ENCODE data around the gene WDR35. TPM values are rescaled to one million over a fixed set of nuclear protein-coding genes. Genes with fewer than 3 reads are reported as not detected.

Gene WDR35
- total and polyA plus RNA-seq, 4 donors: 0.97 to 3.8 (median 1.6) TPM

- Histone ChIP-seq H3K4me1 (ENCODE audit: control insufficient read depth in 4 of 4, insufficient read depth in 4 of 4, low read length in 3 of 4) (no peaks in the 10 kb centered on the region), H3K27ac (ENCODE audit: low read depth in 1 of 2, low read length in 2 of 2) (no peak overlapping the region), H3K9me3 (ENCODE audit: control insufficient read depth in 4 of 4, low read length in 3 of 4) (no peaks in the 10 kb centered on the region), H3K27me3 (ENCODE audit: control insufficient read depth in 4 of 4, insufficient read depth in 4 of 4, low read length in 3 of 4) (no peaks in the 10 kb centered on the region), H3K9ac (ENCODE audit: low read depth in 1 of 2, low read length in 2 of 2) (no peak overlapping the region), H3K4me3 (ENCODE audit: low read depth in 1 of 3, low read length in 3 of 3) (no peak overlapping the region), H3K36me3 (ENCODE audit: control insufficient read depth in 4 of 4, insufficient read depth in 3 of 4, low read depth in 1 of 4, low read length in 3 of 4) (peaks cover 0 to 2% (median 2%) of the 10 kb centered on the region in 4 donors)
- WGBS: 96% methylated on average over 8 of the region's 8 CpGs
- DNase-seq (ENCODE audit: low spot score): no peak
- no peak for TF ChIP-seq GABPA (IDR thresholded peaks at IDR 0.05 in 1 of 2, conservative IDR thresholded peaks at IDR 0.05 in 1 of 2)
- no peak for TF ChIP-seq SP1 (IDR thresholded peaks at IDR 0.05)
- no peak for TF ChIP-seq FOXA2 (IDR thresholded peaks at IDR 0.05)
- no peak for TF ChIP-seq YY1 (IDR thresholded peaks at IDR 0.05)
These were observed 16.4 kb downstream of the WDR35 start for GRCh38 chr2:19973466-19973865.

DNA sequence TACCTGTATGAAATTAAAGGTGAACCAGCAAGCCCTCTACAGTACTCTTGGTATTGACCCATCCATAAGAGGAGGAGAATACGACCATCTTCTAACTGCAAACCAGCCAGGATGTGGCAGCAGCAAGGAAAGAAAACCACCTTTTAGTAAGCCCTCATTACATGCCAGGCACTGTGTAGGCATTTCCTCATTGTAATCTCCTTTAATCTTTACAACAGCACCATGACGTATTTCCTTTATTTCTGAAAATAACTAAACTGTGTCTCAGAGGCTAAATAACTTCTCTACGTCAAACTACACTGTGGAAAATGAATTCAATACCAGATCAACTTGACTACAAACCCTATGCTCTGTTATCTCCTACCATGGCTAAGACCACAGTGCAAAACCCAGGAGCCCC lies 18.2 kb downstream of the WDR35 start:
- no peaks in the 10 kb centered on the region for H3K27me3 ChIP-seq (ENCODE audit: control insufficient read depth in 4 of 4, insufficient read depth in 4 of 4, low read length in 3 of 4)
- no peak overlapping the region for H3K4me3 ChIP-seq (ENCODE audit: low read depth in 1 of 3, low read length in 3 of 3)
- H3K9me3 ChIP-seq (ENCODE audit: control insufficient read depth in 4 of 4, low read length in 3 of 4): no peaks in the 10 kb centered on the region
- H3K4me1 ChIP-seq (ENCODE audit: control insufficient read depth in 4 of 4, insufficient read depth in 4 of 4, low read length in 3 of 4): no peaks in the 10 kb centered on the region
- TF ChIP-seq, protein P1, sequence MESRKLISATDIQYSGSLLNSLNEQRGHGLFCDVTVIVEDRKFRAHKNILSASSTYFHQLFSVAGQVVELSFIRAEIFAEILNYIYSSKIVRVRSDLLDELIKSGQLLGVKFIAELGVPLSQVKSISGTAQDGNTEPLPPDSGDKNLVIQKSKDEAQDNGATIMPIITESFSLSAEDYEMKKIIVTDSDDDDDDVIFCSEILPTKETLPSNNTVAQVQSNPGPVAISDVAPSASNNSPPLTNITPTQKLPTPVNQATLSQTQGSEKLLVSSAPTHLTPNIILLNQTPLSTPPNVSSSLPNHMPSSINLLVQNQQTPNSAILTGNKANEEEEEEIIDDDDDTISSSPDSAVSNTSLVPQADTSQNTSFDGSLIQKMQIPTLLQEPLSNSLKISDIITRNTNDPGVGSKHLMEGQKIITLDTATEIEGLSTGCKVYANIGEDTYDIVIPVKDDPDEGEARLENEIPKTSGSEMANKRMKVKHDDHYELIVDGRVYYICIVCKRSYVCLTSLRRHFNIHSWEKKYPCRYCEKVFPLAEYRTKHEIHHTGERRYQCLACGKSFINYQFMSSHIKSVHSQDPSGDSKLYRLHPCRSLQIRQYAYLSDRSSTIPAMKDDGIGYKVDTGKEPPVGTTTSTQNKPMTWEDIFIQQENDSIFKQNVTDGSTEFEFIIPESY (IDR thresholded peaks at IDR 0.05): no peak
- TF ChIP-seq RAD21 (IDR thresholded peaks at IDR 0.05) (no peak), SP1 (IDR thresholded peaks at IDR 0.05) (no peak), CTCF (IDR thresholded peaks at IDR 0.05; ENCODE audit: low read depth, low read length, missing input control) (no peak), EGR1 (IDR thresholded peaks at IDR 0.05; ENCODE audit: low read depth in 2 of 2) (no peak), TAF1 (conservative IDR thresholded peaks at IDR 0.05) (no peak), RXRA (IDR thresholded peaks at IDR 0.05) (no peak), YY1 (IDR thresholded peaks at IDR 0.05) (no peak), NR2F2 (IDR thresholded peaks at IDR 0.05) (no peak), FOXA2 (IDR thresholded peaks at IDR 0.05) (no peak), HNF4G (IDR thresholded peaks at IDR 0.05) (no peak)
- TF ChIP-seq, protein P2, sequence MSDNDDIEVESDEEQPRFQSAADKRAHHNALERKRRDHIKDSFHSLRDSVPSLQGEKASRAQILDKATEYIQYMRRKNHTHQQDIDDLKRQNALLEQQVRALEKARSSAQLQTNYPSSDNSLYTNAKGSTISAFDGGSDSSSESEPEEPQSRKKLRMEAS (IDR thresholded peaks at IDR 0.05): no peak
- TF ChIP-seq, protein P3, sequence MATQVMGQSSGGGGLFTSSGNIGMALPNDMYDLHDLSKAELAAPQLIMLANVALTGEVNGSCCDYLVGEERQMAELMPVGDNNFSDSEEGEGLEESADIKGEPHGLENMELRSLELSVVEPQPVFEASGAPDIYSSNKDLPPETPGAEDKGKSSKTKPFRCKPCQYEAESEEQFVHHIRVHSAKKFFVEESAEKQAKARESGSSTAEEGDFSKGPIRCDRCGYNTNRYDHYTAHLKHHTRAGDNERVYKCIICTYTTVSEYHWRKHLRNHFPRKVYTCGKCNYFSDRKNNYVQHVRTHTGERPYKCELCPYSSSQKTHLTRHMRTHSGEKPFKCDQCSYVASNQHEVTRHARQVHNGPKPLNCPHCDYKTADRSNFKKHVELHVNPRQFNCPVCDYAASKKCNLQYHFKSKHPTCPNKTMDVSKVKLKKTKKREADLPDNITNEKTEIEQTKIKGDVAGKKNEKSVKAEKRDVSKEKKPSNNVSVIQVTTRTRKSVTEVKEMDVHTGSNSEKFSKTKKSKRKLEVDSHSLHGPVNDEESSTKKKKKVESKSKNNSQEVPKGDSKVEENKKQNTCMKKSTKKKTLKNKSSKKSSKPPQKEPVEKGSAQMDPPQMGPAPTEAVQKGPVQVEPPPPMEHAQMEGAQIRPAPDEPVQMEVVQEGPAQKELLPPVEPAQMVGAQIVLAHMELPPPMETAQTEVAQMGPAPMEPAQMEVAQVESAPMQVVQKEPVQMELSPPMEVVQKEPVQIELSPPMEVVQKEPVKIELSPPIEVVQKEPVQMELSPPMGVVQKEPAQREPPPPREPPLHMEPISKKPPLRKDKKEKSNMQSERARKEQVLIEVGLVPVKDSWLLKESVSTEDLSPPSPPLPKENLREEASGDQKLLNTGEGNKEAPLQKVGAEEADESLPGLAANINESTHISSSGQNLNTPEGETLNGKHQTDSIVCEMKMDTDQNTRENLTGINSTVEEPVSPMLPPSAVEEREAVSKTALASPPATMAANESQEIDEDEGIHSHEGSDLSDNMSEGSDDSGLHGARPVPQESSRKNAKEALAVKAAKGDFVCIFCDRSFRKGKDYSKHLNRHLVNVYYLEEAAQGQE (IDR thresholded peaks at IDR 0.05): no peak
- TF ChIP-seq, protein P4, sequence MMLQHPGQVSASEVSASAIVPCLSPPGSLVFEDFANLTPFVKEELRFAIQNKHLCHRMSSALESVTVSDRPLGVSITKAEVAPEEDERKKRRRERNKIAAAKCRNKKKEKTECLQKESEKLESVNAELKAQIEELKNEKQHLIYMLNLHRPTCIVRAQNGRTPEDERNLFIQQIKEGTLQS (IDR thresholded peaks at IDR 0.05): no peak
- no peak overlapping the region for H3K9ac ChIP-seq (ENCODE audit: low read depth in 1 of 2, low read length in 2 of 2)
- peaks cover 0 to 2% (median 1%) of the 10 kb centered on the region in 4 donors for H3K36me3 ChIP-seq (ENCODE audit: control insufficient read depth in 4 of 4, insufficient read depth in 3 of 4, low read depth in 1 of 4, low read length in 3 of 4)
- 81% methylated on average over 3 of the region's 3 CpGs for WGBS
- no peak for DNase-seq (ENCODE audit: low spot score)
- no peak overlapping the region for H3K27ac ChIP-seq (ENCODE audit: low read depth in 1 of 2, low read length in 2 of 2)
